SK-N-SH (cell line): ENCODE measurements around the gene PPARGC1A. TPM values are rescaled to one million over a fixed set of nuclear protein-coding genes. Genes with fewer than 3 reads are reported as not detected.

Source experiments
- CTCF ChIA-PET: fragments of 300-600, 350-600 bp; formaldehyde crosslinking; extraction: SDS; loops from one replicate; lab custom pipeline; 2021; lab: Yijun Ruan, JAX
- POLR2A ChIA-PET: fragments of 350-600 bp; sonication (Branson Sonifier 250); formaldehyde crosslinking; extraction: SDS; loops from one replicate; lab custom pipeline; 2020; ENCODE audit warnings: antibody characterized with exemption, inconsistent platforms; lab: Yijun Ruan, JAX
- DNase-seq: peaks from one replicate; pipeline ENCODE4 v3.0.0; 2012
- H2AFZ ChIP-seq: fragments of 200-600 bp; sonication (generic); 2 replicates; pipeline ENCODE4 v1.8.1; 2016; ENCODE audit warnings: antibody characterized with exemption, mild to moderate bottlenecking, low read depth
- H3F3A ChIP-seq: fragments of 200-600 bp; sonication (generic); replicated peaks from 2 replicates; pipeline ENCODE3; 2016; ENCODE audit warnings: antibody characterized with exemption, mild to moderate bottlenecking; ENCODE audit not compliant: insufficient read depth
- H3K27ac ChIP-seq, 2 experiments: fragments of 200-500 bp in 1 of 2; fragments of 200-600 bp in 1 of 2; sonication (Bioruptor generic) in 1 of 2; sonication (generic), shearing (Covaris generic) in 1 of 2; 2 replicates each; pipeline versions ENCODE4 v1.5.1 to v1.6.1; 2014 to 2016; ENCODE audit warnings: low read depth in 2 of 2, inconsistent platforms in 1 of 2, low read length in 1 of 2, mild to moderate bottlenecking in 1 of 2, mixed read lengths in 1 of 2
- H3K27me3 ChIP-seq: fragments of 200-600 bp; sonication (generic), shearing (Covaris generic); 2 replicates; pipeline ENCODE4 v1.6.1; 2016; ENCODE audit warnings: mixed run types; ENCODE audit not compliant: insufficient read depth
- H3K36me3 ChIP-seq, 2 experiments: fragments of 200-500 bp in 1 of 2; fragments of 200-600 bp in 1 of 2; sonication (Bioruptor generic) in 1 of 2; sonication (generic) in 1 of 2; replicated peaks in 1 of 2; 2 replicates each; pipeline versions ENCODE3 to v1.5.1; 2014 to 2016; ENCODE audit warnings: low read length in 1 of 2, mild to moderate bottlenecking in 1 of 2; ENCODE audit not compliant: insufficient read depth in 2 of 2, control insufficient read depth in 1 of 2
- H3K4me1 ChIP-seq, 2 experiments: fragments of 200-500 bp in 1 of 2; fragments of 200-600 bp in 1 of 2; sonication (Bioruptor generic) in 1 of 2; sonication (generic), shearing (Covaris generic) in 1 of 2; 2 replicates each; pipeline versions ENCODE4 v1.5.1 to v1.6.1; 2014 to 2016; ENCODE audit warnings: low read depth in 1 of 2, low read length in 1 of 2, mixed run types in 1 of 2; ENCODE audit not compliant: insufficient read depth in 2 of 2, control insufficient read depth in 1 of 2
- H3K4me2 ChIP-seq: fragments of 200-600 bp; sonication (generic), shearing (Covaris generic); 2 replicates; pipeline ENCODE4 v1.6.1; 2017; ENCODE audit warnings: mixed run types
- H3K4me3 ChIP-seq, 2 experiments: fragments of 200-500 bp in 1 of 2; fragments of 200-600 bp in 1 of 2; sonication (Bioruptor generic) in 1 of 2; sonication (generic), shearing (Covaris generic) in 1 of 2; 2 replicates each; pipeline versions ENCODE4 v1.5.1 to v1.8.1; 2014 to 2016; ENCODE audit warnings: low read depth in 2 of 2, inconsistent platforms in 1 of 2, low read length in 1 of 2, mild to moderate bottlenecking in 1 of 2, mixed read lengths in 1 of 2, moderate library complexity in 1 of 2
- H3K79me2 ChIP-seq: fragments of 200-600 bp; sonication (generic); 2 replicates; pipeline ENCODE4 v1.8.1; 2017; ENCODE audit warnings: mild to moderate bottlenecking; ENCODE audit not compliant: insufficient read depth
- H3K9ac ChIP-seq: fragments of 200-600 bp; sonication (generic); 2 replicates; pipeline ENCODE4 v1.6.1; 2017; ENCODE audit warnings: mixed run types
- H3K9me2 ChIP-seq: fragments of 200-600 bp; sonication (generic); 2 replicates; pipeline ENCODE4 v1.6.1; 2017; ENCODE audit warnings: mixed run types
- H3K9me3 ChIP-seq: fragments of 200-600 bp; sonication (generic); 2 replicates; pipeline ENCODE4 v1.6.1; 2017; ENCODE audit warnings: mixed run types, mild to moderate bottlenecking, moderate library complexity
- H4K20me1 ChIP-seq: fragments of 200-600 bp; sonication (generic); 2 replicates; pipeline ENCODE4 v1.6.1; 2017; ENCODE audit warnings: mild to moderate bottlenecking, mixed run types; ENCODE audit not compliant: insufficient read depth
- ELF1 ChIP-seq: IDR thresholded peaks from 2 replicates; pipeline ENCODE4 v1.4.0; 2012
- EP300 ChIP-seq, 2 experiments: IDR thresholded peaks; 2 replicates each; pipeline versions ENCODE4 v1.4.0 to v1.6.1; 2012; ENCODE audit warnings: borderline replicate concordance in 1 of 2, low read depth in 1 of 2, low read length in 1 of 2
- FOXJ3 ChIP-seq: sonication (generic); formaldehyde crosslinking; IDR thresholded peaks from 2 replicates; pipeline ENCODE4 v1.5.1; 2020; ENCODE audit warnings: mild to moderate bottlenecking, missing genetic modification reagents
- GATA2 ChIP-seq: sonication (generic); formaldehyde crosslinking; IDR thresholded peaks from 2 replicates; pipeline ENCODE4 v1.5.0; 2020; ENCODE audit warnings: mild to moderate bottlenecking, missing genetic modification reagents
- JUND ChIP-seq: IDR thresholded peaks from 2 replicates; pipeline ENCODE4 v1.4.0; 2012
- MAX ChIP-seq: IDR thresholded peaks from 2 replicates; pipeline ENCODE4 v1.4.0; 2012; ENCODE audit warnings: low read depth
- NRF1 ChIP-seq: IDR thresholded peaks from 2 replicates; pipeline ENCODE4 v1.6.1; 2012; ENCODE audit warnings: low read depth, mild to moderate bottlenecking, low read length
- RCOR1 ChIP-seq: fragments of 150-350 bp; IDR thresholded peaks from 2 replicates; pipeline ENCODE4 v1.6.1; 2017; ENCODE audit warnings: antibody characterized with exemption, low read length
- REST ChIP-seq: IDR thresholded peaks from 2 replicates; pipeline ENCODE4 v1.6.1; 2012; ENCODE audit warnings: mild to moderate bottlenecking, low read depth, low read length, moderate library complexity
- RFX5 ChIP-seq: IDR thresholded peaks from 2 replicates; pipeline ENCODE4 v1.6.1; 2012; ENCODE audit warnings: mild to moderate bottlenecking, improper control_type of control experiment, low read length
- SIN3A ChIP-seq: IDR thresholded peaks from 2 replicates; pipeline ENCODE4 v1.6.1; 2012; ENCODE audit warnings: low read depth, mild to moderate bottlenecking, low read length, moderate library complexity, borderline replicate concordance
- SMC3 ChIP-seq: IDR thresholded peaks from 2 replicates; pipeline ENCODE4 v1.6.1; 2012; ENCODE audit warnings: low read depth, low read length, improper control_type of control experiment
- TAF1 ChIP-seq: IDR thresholded peaks from 2 replicates; pipeline ENCODE4 v1.6.1; 2012; ENCODE audit warnings: low read depth, mild to moderate bottlenecking, low read length, moderate library complexity, borderline replicate concordance
- USF1 ChIP-seq: IDR thresholded peaks from 2 replicates; pipeline ENCODE4 v1.4.0; 2012; ENCODE audit warnings: low read depth, borderline replicate concordance
- USF2 ChIP-seq: fragments of 150-350 bp; IDR thresholded peaks from 2 replicates; pipeline ENCODE4 v1.6.1; 2017; ENCODE audit warnings: antibody characterized with exemption, low read length, low read depth, borderline replicate concordance
- ZBTB33 ChIP-seq: IDR thresholded peaks from 2 replicates; pipeline ENCODE4 v1.4.0; 2012; ENCODE audit warnings: low read depth, borderline replicate concordance
- WGBS: methylation state at CpG from one replicate; pipeline ENCODE4 v1.1.6; 2017; ENCODE audit warnings: low lambda C conversion rate; 5-methylcytosine and 5-hydroxymethylcytosine counted together
- polyA plus RNA-seq, 3 experiments: library from polyadenylated mRNA; depleted of rRNA; stranded (reverse); fragments of >200 nt; gene quantifications; 2 replicates each; pipeline ENCODE4 v1.2.3, GENCODE V29; 2012

The PPARGC1A gene
- polyA plus RNA-seq, 1 of the 3 experiments (the other 2 are of a cell fraction): 0.07 TPM

- Histone ChIP-seq H3K36me3 (no peaks in the 10 kb centered on the region), H4K20me1 (no peaks in the 10 kb centered on the region), H3K27ac (no peak overlapping the region), H3K4me3 (no peak overlapping the region), H3K9me3 (no peaks in the 10 kb centered on the region), H3K4me2 (no peak overlapping the region), H3K27me3 (no peaks in the 10 kb centered on the region), H3F3A (no peaks in the 10 kb centered on the region), H3K9me2 (no peaks in the 10 kb centered on the region), H3K4me1 (no peaks in the 10 kb centered on the region), H3K9ac (no peak overlapping the region), H3K79me2 (no peaks in the 10 kb centered on the region), H2AFZ (no peak overlapping the region)
- ChIA-PET POLR2A (no interaction called here), CTCF (interaction anchor here (2.5 kb wide), 1 partner anchor 10 kb away, joined by 7 read pairs; the partner anchor contains the start of gene PPARGC1A)
- TF ChIP-seq FOXJ3 (CRISPR knock-in tag): no peak
- no peak for TF ChIP-seq SIN3A
- no peak for TF ChIP-seq RCOR1
- TF ChIP-seq TAF1: no peak
- TF ChIP-seq EP300 (IDR thresholded peaks at IDR 0.05; ENCODE audit: borderline replicate concordance in 1 of 2, low read depth in 1 of 2, low read length in 1 of 2): no peak
- no peak for TF ChIP-seq USF2
- no peak for TF ChIP-seq RFX5
- no peak for TF ChIP-seq ELF1
- TF ChIP-seq GATA2 (CRISPR knock-in tag): no peak
- no peak for TF ChIP-seq NRF1
- no peak for TF ChIP-seq USF1
- no peak for TF ChIP-seq ZBTB33
- no peak for TF ChIP-seq MAX
- no peak for TF ChIP-seq REST
- no peak for TF ChIP-seq JUND
- no peak for TF ChIP-seq SMC3
- DNase-seq: no peak
- WGBS: 53% methylated on average over 6 of the region's 6 CpGs
Measured at GRCh38 chr4:23900636-23901035, 10.8 kb upstream of the PPARGC1A start.
